Vagina (tissue), 2 donors: Measurements from ENCODE around the gene KDM8. TPM values are rescaled to one million over a fixed set of nuclear protein-coding genes. Genes with fewer than 3 reads are reported as not detected.
"Not testable (repeated sequence)": the region's sequence is repeated elsewhere in the genome, so short reads cannot be mapped to it uniquely, and the experiment has no call there.

Experiments used
- DNase-seq, 2 donors: peaks; one replicate each; pipeline ENCODE4 v3.0.0-alpha.2; 2017; ENCODE audit errors: extremely low spot score in 2 of 2
- H3K27ac ChIP-seq: fragments of 200-600 bp; sonication (generic); one replicate; pipeline ENCODE4 v1.5.1; 2019
- H3K27me3 ChIP-seq: fragments of 200-600 bp; sonication (generic); one replicate; pipeline ENCODE4 v1.5.1; 2019
- H3K36me3 ChIP-seq, 2 donors: fragments of 200-600 bp; sonication (generic); one replicate each; pipeline ENCODE4 v1.5.1; 2017 to 2019
- H3K4me1 ChIP-seq: fragments of 200-600 bp; sonication (generic); one replicate; pipeline ENCODE4 v1.5.1; 2019
- H3K4me3 ChIP-seq, 2 donors: fragments of 200-600 bp; sonication (generic); 1 replicate in 1 of 2; 2 replicates in 1 of 2; pipeline ENCODE4 v1.5.1; 2016 to 2019
- H3K9me3 ChIP-seq: fragments of 200-600 bp; sonication (generic); one replicate; pipeline ENCODE4 v1.5.1; 2019
- POLR2A ChIP-seq, 2 donors: fragments of 450-650 bp; IDR thresholded peaks; one replicate each; pipeline ENCODE4 v1.6.1; 2017; ENCODE audit warnings: antibody characterized with exemption in 2 of 2, mild to moderate bottlenecking in 2 of 2, moderate library complexity in 2 of 2
- POLR2AphosphoS5 ChIP-seq, 2 donors: sonication (generic); formaldehyde crosslinking; IDR thresholded peaks; one replicate each; pipeline ENCODE4 v1.9.0; 2017; ENCODE audit warnings: antibody characterized with exemption in 2 of 2, mild to moderate bottlenecking in 2 of 2, low read depth in 1 of 2; ENCODE audit not compliant: insufficient read depth in 1 of 2
- intact Hi-C: fragments of 100-400 bp; cut with DNase I; formaldehyde crosslinking; loops from one replicate; pipeline ENCODE4 v1.15.1; 2023
- total RNA-seq: library from RNA; depleted of rRNA; stranded (reverse); fragments of >200 nt; gene quantifications from one replicate; pipeline ENCODE4 v1.2.3, GENCODE V29; 2016
- TF ChIP-seq, protein P1 (sequence below), 3 experiments: fragments of 450-650 bp in 2 of 3; fragments of 200-600 bp in 1 of 3; sonication (generic) in 1 of 3; IDR thresholded peaks; one replicate each; pipeline ENCODE4 v1.5.1; 2017 to 2019; ENCODE audit warnings: antibody characterized with exemption in 3 of 3, mild to moderate bottlenecking in 2 of 3, moderate library complexity in 2 of 3

Gene KDM8
- total RNA-seq, 1 donor from 2014 or later = 1.5 TPM

GRCh38 chr16:27197004-27197403 lies 6.3 kb upstream of the KDM8 start:
- Histone ChIP-seq H3K27ac (no peak overlapping the region), H3K27me3 (no peaks in the 10 kb centered on the region), H3K9me3 (no peaks in the 10 kb centered on the region), H3K4me1 (no peaks in the 10 kb centered on the region), H3K4me3 (no peak overlapping the region), H3K36me3 (no peaks in the 10 kb centered on the region)
- intact Hi-C loops = no loop called here
- TF ChIP-seq POLR2AphosphoS5 (IDR thresholded peaks at IDR 0.05; ENCODE audit: insufficient read depth in 1 of 2, low read depth in 1 of 2) = no peak
- TF ChIP-seq, protein P1, sequence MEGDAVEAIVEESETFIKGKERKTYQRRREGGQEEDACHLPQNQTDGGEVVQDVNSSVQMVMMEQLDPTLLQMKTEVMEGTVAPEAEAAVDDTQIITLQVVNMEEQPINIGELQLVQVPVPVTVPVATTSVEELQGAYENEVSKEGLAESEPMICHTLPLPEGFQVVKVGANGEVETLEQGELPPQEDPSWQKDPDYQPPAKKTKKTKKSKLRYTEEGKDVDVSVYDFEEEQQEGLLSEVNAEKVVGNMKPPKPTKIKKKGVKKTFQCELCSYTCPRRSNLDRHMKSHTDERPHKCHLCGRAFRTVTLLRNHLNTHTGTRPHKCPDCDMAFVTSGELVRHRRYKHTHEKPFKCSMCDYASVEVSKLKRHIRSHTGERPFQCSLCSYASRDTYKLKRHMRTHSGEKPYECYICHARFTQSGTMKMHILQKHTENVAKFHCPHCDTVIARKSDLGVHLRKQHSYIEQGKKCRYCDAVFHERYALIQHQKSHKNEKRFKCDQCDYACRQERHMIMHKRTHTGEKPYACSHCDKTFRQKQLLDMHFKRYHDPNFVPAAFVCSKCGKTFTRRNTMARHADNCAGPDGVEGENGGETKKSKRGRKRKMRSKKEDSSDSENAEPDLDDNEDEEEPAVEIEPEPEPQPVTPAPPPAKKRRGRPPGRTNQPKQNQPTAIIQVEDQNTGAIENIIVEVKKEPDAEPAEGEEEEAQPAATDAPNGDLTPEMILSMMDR (IDR thresholded peaks at IDR 0.05) = no peak
- no peak for TF ChIP-seq POLR2A (IDR thresholded peaks at IDR 0.05)
- no peak for DNase-seq

- intact Hi-C loops = no loop called here
- H3K4me3 ChIP-seq = no peak overlapping the region
- TF ChIP-seq POLR2AphosphoS5 (IDR thresholded peaks at IDR 0.05; ENCODE audit: insufficient read depth in 1 of 2, low read depth in 1 of 2) = no peak
- no peaks in the 10 kb centered on the region for H3K9me3 ChIP-seq
- no peaks in the 10 kb centered on the region for H3K36me3 ChIP-seq
- no peaks in the 10 kb centered on the region for H3K27me3 ChIP-seq
- no peak overlapping the region for H3K27ac ChIP-seq
- no peak for DNase-seq
- H3K4me1 ChIP-seq = peaks cover 8% of the 10 kb centered on the region
Observed at GRCh38 chr16:27198451-27199234, 4.7 kb upstream of the KDM8 start.

GRCh38 chr16:27199235-27199586 lies 4.1 kb upstream of the KDM8 start:
- Histone ChIP-seq H3K36me3 (no peaks in the 10 kb centered on the region), H3K27me3 (no peaks in the 10 kb centered on the region), H3K9me3 (no peaks in the 10 kb centered on the region), H3K4me1 (peaks cover 11% of the 10 kb centered on the region), H3K4me3 (no peak overlapping the region), H3K27ac (no peak overlapping the region)
- TF ChIP-seq POLR2AphosphoS5 (IDR thresholded peaks at IDR 0.05; ENCODE audit: insufficient read depth in 1 of 2, low read depth in 1 of 2) (no peak), POLR2A (IDR thresholded peaks at IDR 0.05) (no peak)
- TF ChIP-seq, protein P1 (IDR thresholded peaks at IDR 0.05) = no peak
- intact Hi-C loops = no loop called here
- DNase-seq = no peak

- H3K27ac ChIP-seq = no peak overlapping the region
Observed at GRCh38 chr16:27199736-27200135, 3.6 kb upstream of the KDM8 start.

DNA sequence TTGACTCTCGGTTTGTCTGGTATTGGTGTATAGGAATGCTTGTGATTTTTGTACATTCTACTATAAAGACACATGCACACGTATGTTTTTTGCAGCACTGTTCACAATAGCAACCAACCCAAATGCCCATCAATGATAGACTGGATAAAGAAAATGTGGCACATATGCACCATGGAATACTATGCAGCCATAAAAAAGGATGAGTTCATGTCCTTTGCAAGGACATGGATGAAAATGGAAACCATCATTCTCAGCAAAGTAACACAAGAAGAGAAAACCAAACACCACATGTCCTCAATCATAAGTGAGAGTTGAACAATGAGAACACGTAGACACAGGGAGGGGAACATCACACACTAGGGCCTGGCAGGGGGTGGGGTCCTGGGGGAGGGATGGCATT lies 2.4 kb upstream of the KDM8 start:
- H3K27ac ChIP-seq, H3K27me3 ChIP-seq, H3K9me3 ChIP-seq, DNase-seq, H3K4me3 ChIP-seq, H3K36me3 ChIP-seq, intact Hi-C loops: not testable (repeated sequence)
- H3K4me1 ChIP-seq = peaks cover 18% of the 10 kb centered on the region

More at GRCh38 chr16:27199736-27200135, 3.6 kb upstream of the KDM8 start:
- Histone ChIP-seq H3K27me3 (no peaks in the 10 kb centered on the region), H3K4me1 (peaks cover 16% of the 10 kb centered on the region), H3K9me3 (no peaks in the 10 kb centered on the region), H3K36me3 (no peaks in the 10 kb centered on the region), H3K4me3 (no peak overlapping the region)
- DNase-seq = no peak
- intact Hi-C loops = no loop called here
- TF ChIP-seq POLR2AphosphoS5 (IDR thresholded peaks at IDR 0.05; ENCODE audit: insufficient read depth in 1 of 2, low read depth in 1 of 2) (no peak), POLR2A (IDR thresholded peaks at IDR 0.05) (no peak)
- TF ChIP-seq, protein P1 (IDR thresholded peaks at IDR 0.05) = no peak

DNA sequence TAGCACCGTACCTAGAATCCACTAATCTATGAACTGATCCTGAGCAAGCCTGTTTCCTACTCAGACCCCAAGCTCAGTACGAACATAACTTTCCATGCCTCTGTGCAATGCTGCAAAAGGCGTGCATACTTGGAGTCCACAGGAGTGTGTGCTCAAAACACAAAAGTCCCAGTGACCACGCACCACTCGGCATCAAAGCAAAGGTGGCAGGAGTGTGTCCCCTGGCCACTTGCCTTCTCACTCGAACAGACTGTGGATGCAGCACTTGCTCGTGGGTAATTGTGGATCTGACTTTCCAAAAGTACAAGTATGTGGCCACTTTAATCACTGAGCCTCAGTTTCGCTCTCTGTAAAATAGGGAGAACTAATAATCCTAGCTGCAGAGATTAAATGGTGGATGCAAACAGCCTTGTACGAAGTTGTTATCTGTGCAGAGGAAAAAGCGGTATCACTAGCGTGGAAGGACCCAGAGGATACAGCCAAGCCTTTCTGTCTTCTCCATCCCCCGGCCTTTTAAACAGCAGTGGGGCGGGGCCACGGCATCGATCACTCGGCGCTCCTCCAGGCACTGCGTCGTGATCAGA lies 311 bp upstream of the KDM8 start:
- no peaks in the 10 kb centered on the region for H3K36me3 ChIP-seq
- H3K27me3 ChIP-seq = no peaks in the 10 kb centered on the region
- intact Hi-C loops = no loop called here
- peak overlapping the region; percentile 93 for H3K27ac ChIP-seq
- peaks cover 18% of the 10 kb centered on the region for H3K4me1 ChIP-seq
- H3K9me3 ChIP-seq = no peaks in the 10 kb centered on the region
- DNase-seq = peak in 1 of 2 donors; percentile 93
- peak overlapping the region; percentile 63 to 79 for H3K4me3 ChIP-seq
- TF ChIP-seq POLR2A (IDR thresholded peaks at IDR 0.05) (no peak), POLR2AphosphoS5 (IDR thresholded peaks at IDR 0.05; ENCODE audit: insufficient read depth in 1 of 2, low read depth in 1 of 2) (no peak)
- TF ChIP-seq, protein P1 (IDR thresholded peaks at IDR 0.05) = no peak
